SK-N-SH (cell line): ENCODE results near the gene ENTPD3.

ENCODE experiments used
- ELF1 ChIP-seq: IDR thresholded peaks from 2 replicates; pipeline ENCODE4 v1.4.0; 2012
- EZH2phosphoT487 ChIP-seq: fragments of 200-600 bp; sonication (generic); IDR thresholded peaks from 2 replicates; pipeline ENCODE4 v1.6.1; 2017; ENCODE audit warnings: low read depth, mixed run types, mild to moderate bottlenecking, antibody characterized with exemption, moderate library complexity, borderline replicate concordance
- GABPA ChIP-seq: IDR thresholded peaks from 2 replicates; pipeline ENCODE4 v1.4.0; 2012; ENCODE audit warnings: low read depth, mild to moderate bottlenecking
- POLR2AphosphoS5 ChIP-seq: IDR thresholded peaks from 2 replicates; pipeline ENCODE4 v1.6.1; 2012; ENCODE audit warnings: low read depth, low read length
- RAD21 ChIP-seq: IDR thresholded peaks from 2 replicates; pipeline ENCODE4 v1.6.1; 2012; ENCODE audit warnings: mild to moderate bottlenecking, low read length
- RFX5 ChIP-seq: IDR thresholded peaks from 2 replicates; pipeline ENCODE4 v1.6.1; 2012; ENCODE audit warnings: mild to moderate bottlenecking, improper control_type of control experiment, low read length
- TCF12 ChIP-seq: IDR thresholded peaks from 2 replicates; pipeline ENCODE4 v1.4.0; 2012
- TEAD4 ChIP-seq: IDR thresholded peaks from 2 replicates; pipeline ENCODE4 v1.4.0; 2012; ENCODE audit warnings: mild to moderate bottlenecking, borderline replicate concordance; ENCODE audit not compliant: insufficient read depth
- YY1 ChIP-seq: IDR thresholded peaks from 2 replicates; pipeline ENCODE4 v1.4.0; 2012; ENCODE audit warnings: low read depth, mild to moderate bottlenecking
- TF ChIP-seq, protein P1 (sequence below): fragments of 200-600 bp; sonication (generic); IDR thresholded peaks from 2 replicates; pipeline ENCODE4 v1.6.1; 2017; ENCODE audit warnings: antibody characterized with exemption, mild to moderate bottlenecking, moderate library complexity
- TF ChIP-seq, protein P2 (sequence below): IDR thresholded peaks from 2 replicates; pipeline ENCODE4 v1.4.0; 2012; ENCODE audit warnings: low read depth, borderline replicate concordance
- TF ChIP-seq, protein P3 (sequence below): IDR thresholded peaks from 2 replicates; pipeline ENCODE4 v1.4.0; 2012; ENCODE audit warnings: low read depth
- TF ChIP-seq, protein P4 (sequence below): IDR thresholded peaks from 2 replicates; pipeline ENCODE4 v1.6.1; 2012; ENCODE audit warnings: mild to moderate bottlenecking, low read depth, low read length, moderate library complexity
- TF ChIP-seq, protein P5 (sequence below): fragments of 150-350 bp; IDR thresholded peaks from 2 replicates; pipeline ENCODE4 v1.6.1; 2017; ENCODE audit warnings: antibody characterized with exemption, low read length, low read depth, borderline replicate concordance

DNA sequence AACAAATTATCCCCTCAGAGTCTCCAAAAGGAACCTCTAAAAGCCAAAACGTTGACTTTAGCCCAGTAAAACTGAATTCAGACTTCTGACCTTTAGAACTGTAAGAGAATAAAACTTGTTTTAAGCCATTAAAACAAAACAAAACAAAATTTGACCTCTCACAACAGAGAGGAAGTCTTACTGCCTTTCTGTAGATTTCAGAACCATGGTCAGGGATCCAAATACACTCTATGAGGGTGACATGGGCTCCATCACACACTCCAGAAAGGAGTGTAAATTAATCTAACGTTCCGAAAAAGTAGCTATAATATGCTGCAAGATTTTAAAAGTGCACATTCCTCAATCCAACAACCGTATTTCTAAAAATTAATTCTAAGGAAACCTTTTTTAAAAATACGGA lies 50.9 kb downstream of the ENTPD3 start:
- TF ChIP-seq, protein P1, sequence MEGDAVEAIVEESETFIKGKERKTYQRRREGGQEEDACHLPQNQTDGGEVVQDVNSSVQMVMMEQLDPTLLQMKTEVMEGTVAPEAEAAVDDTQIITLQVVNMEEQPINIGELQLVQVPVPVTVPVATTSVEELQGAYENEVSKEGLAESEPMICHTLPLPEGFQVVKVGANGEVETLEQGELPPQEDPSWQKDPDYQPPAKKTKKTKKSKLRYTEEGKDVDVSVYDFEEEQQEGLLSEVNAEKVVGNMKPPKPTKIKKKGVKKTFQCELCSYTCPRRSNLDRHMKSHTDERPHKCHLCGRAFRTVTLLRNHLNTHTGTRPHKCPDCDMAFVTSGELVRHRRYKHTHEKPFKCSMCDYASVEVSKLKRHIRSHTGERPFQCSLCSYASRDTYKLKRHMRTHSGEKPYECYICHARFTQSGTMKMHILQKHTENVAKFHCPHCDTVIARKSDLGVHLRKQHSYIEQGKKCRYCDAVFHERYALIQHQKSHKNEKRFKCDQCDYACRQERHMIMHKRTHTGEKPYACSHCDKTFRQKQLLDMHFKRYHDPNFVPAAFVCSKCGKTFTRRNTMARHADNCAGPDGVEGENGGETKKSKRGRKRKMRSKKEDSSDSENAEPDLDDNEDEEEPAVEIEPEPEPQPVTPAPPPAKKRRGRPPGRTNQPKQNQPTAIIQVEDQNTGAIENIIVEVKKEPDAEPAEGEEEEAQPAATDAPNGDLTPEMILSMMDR: no peak
- TF ChIP-seq, protein P2, sequence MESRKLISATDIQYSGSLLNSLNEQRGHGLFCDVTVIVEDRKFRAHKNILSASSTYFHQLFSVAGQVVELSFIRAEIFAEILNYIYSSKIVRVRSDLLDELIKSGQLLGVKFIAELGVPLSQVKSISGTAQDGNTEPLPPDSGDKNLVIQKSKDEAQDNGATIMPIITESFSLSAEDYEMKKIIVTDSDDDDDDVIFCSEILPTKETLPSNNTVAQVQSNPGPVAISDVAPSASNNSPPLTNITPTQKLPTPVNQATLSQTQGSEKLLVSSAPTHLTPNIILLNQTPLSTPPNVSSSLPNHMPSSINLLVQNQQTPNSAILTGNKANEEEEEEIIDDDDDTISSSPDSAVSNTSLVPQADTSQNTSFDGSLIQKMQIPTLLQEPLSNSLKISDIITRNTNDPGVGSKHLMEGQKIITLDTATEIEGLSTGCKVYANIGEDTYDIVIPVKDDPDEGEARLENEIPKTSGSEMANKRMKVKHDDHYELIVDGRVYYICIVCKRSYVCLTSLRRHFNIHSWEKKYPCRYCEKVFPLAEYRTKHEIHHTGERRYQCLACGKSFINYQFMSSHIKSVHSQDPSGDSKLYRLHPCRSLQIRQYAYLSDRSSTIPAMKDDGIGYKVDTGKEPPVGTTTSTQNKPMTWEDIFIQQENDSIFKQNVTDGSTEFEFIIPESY: no peak
- TF ChIP-seq, protein P3, sequence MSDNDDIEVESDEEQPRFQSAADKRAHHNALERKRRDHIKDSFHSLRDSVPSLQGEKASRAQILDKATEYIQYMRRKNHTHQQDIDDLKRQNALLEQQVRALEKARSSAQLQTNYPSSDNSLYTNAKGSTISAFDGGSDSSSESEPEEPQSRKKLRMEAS: no peak
- TF ChIP-seq ELF1 (no peak), RAD21 (no peak), TEAD4 (no peak), RFX5 (no peak), GABPA (no peak), TCF12 (no peak), YY1 (no peak), EZH2phosphoT487 (no peak), POLR2AphosphoS5 (no peak)
- TF ChIP-seq, protein P4, sequence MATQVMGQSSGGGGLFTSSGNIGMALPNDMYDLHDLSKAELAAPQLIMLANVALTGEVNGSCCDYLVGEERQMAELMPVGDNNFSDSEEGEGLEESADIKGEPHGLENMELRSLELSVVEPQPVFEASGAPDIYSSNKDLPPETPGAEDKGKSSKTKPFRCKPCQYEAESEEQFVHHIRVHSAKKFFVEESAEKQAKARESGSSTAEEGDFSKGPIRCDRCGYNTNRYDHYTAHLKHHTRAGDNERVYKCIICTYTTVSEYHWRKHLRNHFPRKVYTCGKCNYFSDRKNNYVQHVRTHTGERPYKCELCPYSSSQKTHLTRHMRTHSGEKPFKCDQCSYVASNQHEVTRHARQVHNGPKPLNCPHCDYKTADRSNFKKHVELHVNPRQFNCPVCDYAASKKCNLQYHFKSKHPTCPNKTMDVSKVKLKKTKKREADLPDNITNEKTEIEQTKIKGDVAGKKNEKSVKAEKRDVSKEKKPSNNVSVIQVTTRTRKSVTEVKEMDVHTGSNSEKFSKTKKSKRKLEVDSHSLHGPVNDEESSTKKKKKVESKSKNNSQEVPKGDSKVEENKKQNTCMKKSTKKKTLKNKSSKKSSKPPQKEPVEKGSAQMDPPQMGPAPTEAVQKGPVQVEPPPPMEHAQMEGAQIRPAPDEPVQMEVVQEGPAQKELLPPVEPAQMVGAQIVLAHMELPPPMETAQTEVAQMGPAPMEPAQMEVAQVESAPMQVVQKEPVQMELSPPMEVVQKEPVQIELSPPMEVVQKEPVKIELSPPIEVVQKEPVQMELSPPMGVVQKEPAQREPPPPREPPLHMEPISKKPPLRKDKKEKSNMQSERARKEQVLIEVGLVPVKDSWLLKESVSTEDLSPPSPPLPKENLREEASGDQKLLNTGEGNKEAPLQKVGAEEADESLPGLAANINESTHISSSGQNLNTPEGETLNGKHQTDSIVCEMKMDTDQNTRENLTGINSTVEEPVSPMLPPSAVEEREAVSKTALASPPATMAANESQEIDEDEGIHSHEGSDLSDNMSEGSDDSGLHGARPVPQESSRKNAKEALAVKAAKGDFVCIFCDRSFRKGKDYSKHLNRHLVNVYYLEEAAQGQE: peak; percentile 87
- TF ChIP-seq, protein P5, sequence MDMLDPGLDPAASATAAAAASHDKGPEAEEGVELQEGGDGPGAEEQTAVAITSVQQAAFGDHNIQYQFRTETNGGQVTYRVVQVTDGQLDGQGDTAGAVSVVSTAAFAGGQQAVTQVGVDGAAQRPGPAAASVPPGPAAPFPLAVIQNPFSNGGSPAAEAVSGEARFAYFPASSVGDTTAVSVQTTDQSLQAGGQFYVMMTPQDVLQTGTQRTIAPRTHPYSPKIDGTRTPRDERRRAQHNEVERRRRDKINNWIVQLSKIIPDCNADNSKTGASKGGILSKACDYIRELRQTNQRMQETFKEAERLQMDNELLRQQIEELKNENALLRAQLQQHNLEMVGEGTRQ: no peak
